WTC11 (cell line): ENCODE data around the gene PIGO. TPM values are rescaled to one million over a fixed set of nuclear protein-coding genes. Genes with fewer than 3 reads are reported as not detected.

Experiments
- ATAC-seq: fragments of 200-7000 bp; cut with Tn5 transposase; 2 replicates; pipeline ENCODE4 v1.10.0; 2021; ENCODE audit warnings: mild to moderate bottlenecking, moderate library complexity
- CTCF ChIA-PET: fragments of 300-600 bp; sonication (Branson Sonifier 250); formaldehyde crosslinking; loops from one replicate; lab custom pipeline; 2021; ENCODE audit warnings: antibody characterized with exemption; lab: Charles Lee
- POLR2A ChIA-PET: fragments of 350-600 bp; sonication (Branson Sonifier 250); formaldehyde crosslinking; loops from one replicate; lab custom pipeline; 2021; ENCODE audit warnings: antibody characterized with exemption; lab: Charles Lee
- DNase-seq: peaks from one replicate; pipeline ENCODE4 v3.0.0; 2021; ENCODE audit warnings: low spot score
- H3K27ac Mint-ChIP-seq: 2 replicates; pipeline ENCODE4 v1.8.0; 2021; ENCODE audit warnings: mixed read lengths
- H3K27me3 Mint-ChIP-seq: 2 replicates; pipeline ENCODE4 v1.8.0; 2021; ENCODE audit warnings: low read depth, mild to moderate bottlenecking, moderate library complexity, mixed read lengths
- H3K36me3 Mint-ChIP-seq: 2 replicates; pipeline ENCODE4 v1.8.0; 2021; ENCODE audit warnings: mixed read lengths
- H3K4me1 Mint-ChIP-seq: 2 replicates; pipeline ENCODE4 v1.8.0; 2022; ENCODE audit warnings: mixed read lengths
- H3K4me3 Mint-ChIP-seq: 2 replicates; pipeline ENCODE4 v1.8.0; 2021; ENCODE audit warnings: mild to moderate bottlenecking, moderate library complexity, mixed read lengths
- H3K9me3 Mint-ChIP-seq: 2 replicates; pipeline ENCODE4 v1.8.0; 2021; ENCODE audit warnings: mixed read lengths
- ATF1 ChIP-seq: sonication (generic); formaldehyde crosslinking; IDR thresholded peaks from 2 replicates; pipeline ENCODE4 v1.8.1; 2023; ENCODE audit warnings: mild to moderate bottlenecking, moderate library complexity, missing genetic modification reagents
- GRHL2 ChIP-seq: fragments of 250-450 bp; sonication (Bioruptor Pico); IDR thresholded peaks from 2 replicates; pipeline ENCODE4 v1.8.0; 2022; ENCODE audit warnings: mild to moderate bottlenecking, moderate library complexity; ENCODE audit not compliant: insufficient replicate concordance, severe bottlenecking
- JUN ChIP-seq: sonication (generic); formaldehyde crosslinking; IDR thresholded peaks from 2 replicates; pipeline ENCODE4 v1.8.0; 2023; ENCODE audit warnings: mild to moderate bottlenecking, missing genetic modification reagents
- SMAD3 ChIP-seq: sonication (generic); formaldehyde crosslinking; IDR thresholded peaks from 2 replicates; pipeline ENCODE4 v1.8.0; 2022; ENCODE audit warnings: missing genetic modification reagents, mild to moderate bottlenecking, borderline replicate concordance
- TEAD1 ChIP-seq: sonication (generic); formaldehyde crosslinking; IDR thresholded peaks from 2 replicates; pipeline ENCODE4 v1.8.0; 2022; ENCODE audit warnings: mild to moderate bottlenecking, missing genetic modification reagents
- total RNA-seq: library from RNA; stranded (reverse); gene quantifications from 3 replicates; pipeline ENCODE4 v1.2.3, GENCODE V29; 2021
- TF ChIP-seq, protein P1 (sequence below): sonication (generic); formaldehyde crosslinking; conservative IDR thresholded peaks from 2 replicates; pipeline ENCODE4 v1.8.1; 2023; ENCODE audit warnings: mild to moderate bottlenecking, low read depth, missing genetic modification reagents, moderate library complexity
- TF ChIP-seq, protein P2 (sequence below): sonication (generic); formaldehyde crosslinking; IDR thresholded peaks from 2 replicates; pipeline ENCODE4 v1.8.1; 2022; ENCODE audit warnings: low read depth, mild to moderate bottlenecking, moderate library complexity, missing genetic modification reagents, borderline replicate concordance
- TF ChIP-seq, protein P3 (sequence below): sonication (generic); formaldehyde crosslinking; IDR thresholded peaks from 2 replicates; pipeline ENCODE4 v1.8.0; 2022; ENCODE audit warnings: mild to moderate bottlenecking, missing genetic modification reagents
- TF ChIP-seq, protein P4 (sequence below): sonication (generic); formaldehyde crosslinking; IDR thresholded peaks from 2 replicates; pipeline ENCODE4 v1.8.0; 2023; ENCODE audit warnings: mild to moderate bottlenecking, missing genetic modification reagents
- TF ChIP-seq, protein P5 (sequence below): sonication (generic); formaldehyde crosslinking; IDR thresholded peaks from 2 replicates; pipeline ENCODE4 v1.8.1; 2022; ENCODE audit warnings: low read depth, missing genetic modification reagents, borderline replicate concordance
- TF ChIP-seq, protein P6 (sequence below): sonication (generic); formaldehyde crosslinking; IDR thresholded peaks from 2 replicates; pipeline ENCODE4 v1.8.1; 2023; ENCODE audit warnings: mild to moderate bottlenecking, moderate library complexity, missing genetic modification reagents

PIGO gene
- total RNA-seq, 1 experiment from 2014 or later: 23.8 TPM

DNA sequence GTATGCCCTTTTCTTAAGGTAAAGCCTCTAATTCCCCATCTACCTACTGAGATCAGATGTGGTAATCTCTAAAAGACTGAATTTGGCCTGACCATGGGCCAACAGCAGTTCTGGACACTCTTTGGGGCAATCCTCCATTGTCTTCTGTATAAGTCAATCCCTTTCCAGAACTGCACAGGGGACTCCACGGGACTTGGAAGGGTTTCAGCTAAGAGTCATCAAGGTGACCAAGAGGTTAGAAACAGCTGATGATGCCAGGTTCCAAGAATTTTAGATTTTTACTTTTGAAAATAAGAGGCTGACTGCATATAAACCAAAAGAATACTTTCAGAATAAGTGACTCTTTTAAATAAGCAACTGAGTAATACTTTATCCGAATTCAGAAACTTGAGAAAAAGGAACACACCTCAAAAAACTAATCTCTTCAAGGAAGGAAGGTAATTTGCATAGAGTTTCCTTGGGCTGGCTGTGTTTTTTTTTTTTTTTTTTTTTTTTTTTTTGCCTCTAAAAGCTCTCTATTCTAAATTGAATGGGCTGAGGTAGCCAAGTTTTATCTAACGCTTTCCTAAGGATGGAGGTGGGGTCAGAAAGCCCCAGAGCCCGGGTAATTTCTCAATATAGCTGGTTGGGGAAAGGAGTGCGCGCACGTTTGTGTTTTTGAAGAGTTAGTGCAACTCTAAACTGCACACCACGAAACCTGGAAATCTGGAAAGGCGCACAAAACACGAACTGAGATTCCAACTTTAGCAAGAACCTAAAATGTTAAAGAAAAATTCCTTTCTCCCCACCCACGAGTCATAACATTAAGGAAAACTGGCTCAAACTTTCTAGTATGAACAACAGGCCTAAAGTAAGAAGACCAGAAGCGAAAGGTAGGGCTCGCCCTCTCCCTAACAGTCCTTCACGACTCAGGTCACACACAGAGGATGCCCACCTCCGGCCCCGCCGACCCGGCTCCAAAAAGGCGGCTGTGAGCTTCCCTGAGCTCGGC lies 25.3 kb downstream of the PIGO start:
- Mint-ChIP-seq H3K4me3 (peak overlapping the region; percentile 93), H3K36me3 (peaks cover 69% of the 10 kb centered on the region)
- POLR2A ChIA-PET: interaction anchor here (0.6 to 2.6 kb wide), 12 partner anchors 9 to 532 kb away, joined by 3 to 15 read pairs (median 8); partner anchors contain the start of genes DNAJB5, FANCG, PIGO and STOML2

More for the DNA sequence above, 25.3 kb downstream of the PIGO start:
- CTCF ChIA-PET: interaction anchor here (0.6 to 3.0 kb wide), 21 partner anchors 9 to 626 kb away, joined by 3 to 26 read pairs (median 6); partner anchors contain the start of genes ATOSB, DNAJB5, FANCG and PIGO
- ATAC-seq (no peak), DNase-seq (no peak)
- Mint-ChIP-seq H3K9me3 (no peaks in the 10 kb centered on the region), H3K4me1 (peaks cover 24% of the 10 kb centered on the region), H3K27me3 (no peaks in the 10 kb centered on the region), H3K27ac (peak overlapping the region; percentile 96)
- TF ChIP-seq TEAD1 (CRISPR knock-in tag) (no peak), ATF1 (no peak), JUN (CRISPR knock-in tag) (no peak), GRHL2 (CRISPR knock-in tag) (no peak), SMAD3 (no peak)
- TF ChIP-seq, protein P1, sequence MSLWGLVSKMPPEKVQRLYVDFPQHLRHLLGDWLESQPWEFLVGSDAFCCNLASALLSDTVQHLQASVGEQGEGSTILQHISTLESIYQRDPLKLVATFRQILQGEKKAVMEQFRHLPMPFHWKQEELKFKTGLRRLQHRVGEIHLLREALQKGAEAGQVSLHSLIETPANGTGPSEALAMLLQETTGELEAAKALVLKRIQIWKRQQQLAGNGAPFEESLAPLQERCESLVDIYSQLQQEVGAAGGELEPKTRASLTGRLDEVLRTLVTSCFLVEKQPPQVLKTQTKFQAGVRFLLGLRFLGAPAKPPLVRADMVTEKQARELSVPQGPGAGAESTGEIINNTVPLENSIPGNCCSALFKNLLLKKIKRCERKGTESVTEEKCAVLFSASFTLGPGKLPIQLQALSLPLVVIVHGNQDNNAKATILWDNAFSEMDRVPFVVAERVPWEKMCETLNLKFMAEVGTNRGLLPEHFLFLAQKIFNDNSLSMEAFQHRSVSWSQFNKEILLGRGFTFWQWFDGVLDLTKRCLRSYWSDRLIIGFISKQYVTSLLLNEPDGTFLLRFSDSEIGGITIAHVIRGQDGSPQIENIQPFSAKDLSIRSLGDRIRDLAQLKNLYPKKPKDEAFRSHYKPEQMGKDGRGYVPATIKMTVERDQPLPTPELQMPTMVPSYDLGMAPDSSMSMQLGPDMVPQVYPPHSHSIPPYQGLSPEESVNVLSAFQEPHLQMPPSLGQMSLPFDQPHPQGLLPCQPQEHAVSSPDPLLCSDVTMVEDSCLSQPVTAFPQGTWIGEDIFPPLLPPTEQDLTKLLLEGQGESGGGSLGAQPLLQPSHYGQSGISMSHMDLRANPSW (CRISPR knock-in tag): no peak
- TF ChIP-seq, protein P2, sequence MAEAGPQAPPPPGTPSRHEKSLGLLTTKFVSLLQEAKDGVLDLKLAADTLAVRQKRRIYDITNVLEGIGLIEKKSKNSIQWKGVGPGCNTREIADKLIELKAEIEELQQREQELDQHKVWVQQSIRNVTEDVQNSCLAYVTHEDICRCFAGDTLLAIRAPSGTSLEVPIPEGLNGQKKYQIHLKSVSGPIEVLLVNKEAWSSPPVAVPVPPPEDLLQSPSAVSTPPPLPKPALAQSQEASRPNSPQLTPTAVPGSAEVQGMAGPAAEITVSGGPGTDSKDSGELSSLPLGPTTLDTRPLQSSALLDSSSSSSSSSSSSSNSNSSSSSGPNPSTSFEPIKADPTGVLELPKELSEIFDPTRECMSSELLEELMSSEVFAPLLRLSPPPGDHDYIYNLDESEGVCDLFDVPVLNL (CRISPR knock-in tag): no peak
- TF ChIP-seq, protein P3, sequence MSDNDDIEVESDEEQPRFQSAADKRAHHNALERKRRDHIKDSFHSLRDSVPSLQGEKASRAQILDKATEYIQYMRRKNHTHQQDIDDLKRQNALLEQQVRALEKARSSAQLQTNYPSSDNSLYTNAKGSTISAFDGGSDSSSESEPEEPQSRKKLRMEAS (CRISPR knock-in tag): no peak
- TF ChIP-seq, protein P4, sequence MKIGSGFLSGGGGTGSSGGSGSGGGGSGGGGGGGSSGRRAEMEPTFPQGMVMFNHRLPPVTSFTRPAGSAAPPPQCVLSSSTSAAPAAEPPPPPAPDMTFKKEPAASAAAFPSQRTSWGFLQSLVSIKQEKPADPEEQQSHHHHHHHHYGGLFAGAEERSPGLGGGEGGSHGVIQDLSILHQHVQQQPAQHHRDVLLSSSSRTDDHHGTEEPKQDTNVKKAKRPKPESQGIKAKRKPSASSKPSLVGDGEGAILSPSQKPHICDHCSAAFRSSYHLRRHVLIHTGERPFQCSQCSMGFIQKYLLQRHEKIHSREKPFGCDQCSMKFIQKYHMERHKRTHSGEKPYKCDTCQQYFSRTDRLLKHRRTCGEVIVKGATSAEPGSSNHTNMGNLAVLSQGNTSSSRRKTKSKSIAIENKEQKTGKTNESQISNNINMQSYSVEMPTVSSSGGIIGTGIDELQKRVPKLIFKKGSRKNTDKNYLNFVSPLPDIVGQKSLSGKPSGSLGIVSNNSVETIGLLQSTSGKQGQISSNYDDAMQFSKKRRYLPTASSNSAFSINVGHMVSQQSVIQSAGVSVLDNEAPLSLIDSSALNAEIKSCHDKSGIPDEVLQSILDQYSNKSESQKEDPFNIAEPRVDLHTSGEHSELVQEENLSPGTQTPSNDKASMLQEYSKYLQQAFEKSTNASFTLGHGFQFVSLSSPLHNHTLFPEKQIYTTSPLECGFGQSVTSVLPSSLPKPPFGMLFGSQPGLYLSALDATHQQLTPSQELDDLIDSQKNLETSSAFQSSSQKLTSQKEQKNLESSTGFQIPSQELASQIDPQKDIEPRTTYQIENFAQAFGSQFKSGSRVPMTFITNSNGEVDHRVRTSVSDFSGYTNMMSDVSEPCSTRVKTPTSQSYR (CRISPR knock-in tag): no peak
- TF ChIP-seq, protein P5, sequence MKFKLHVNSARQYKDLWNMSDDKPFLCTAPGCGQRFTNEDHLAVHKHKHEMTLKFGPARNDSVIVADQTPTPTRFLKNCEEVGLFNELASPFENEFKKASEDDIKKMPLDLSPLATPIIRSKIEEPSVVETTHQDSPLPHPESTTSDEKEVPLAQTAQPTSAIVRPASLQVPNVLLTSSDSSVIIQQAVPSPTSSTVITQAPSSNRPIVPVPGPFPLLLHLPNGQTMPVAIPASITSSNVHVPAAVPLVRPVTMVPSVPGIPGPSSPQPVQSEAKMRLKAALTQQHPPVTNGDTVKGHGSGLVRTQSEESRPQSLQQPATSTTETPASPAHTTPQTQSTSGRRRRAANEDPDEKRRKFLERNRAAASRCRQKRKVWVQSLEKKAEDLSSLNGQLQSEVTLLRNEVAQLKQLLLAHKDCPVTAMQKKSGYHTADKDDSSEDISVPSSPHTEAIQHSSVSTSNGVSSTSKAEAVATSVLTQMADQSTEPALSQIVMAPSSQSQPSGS (CRISPR knock-in tag): no peak
- TF ChIP-seq, protein P6, sequence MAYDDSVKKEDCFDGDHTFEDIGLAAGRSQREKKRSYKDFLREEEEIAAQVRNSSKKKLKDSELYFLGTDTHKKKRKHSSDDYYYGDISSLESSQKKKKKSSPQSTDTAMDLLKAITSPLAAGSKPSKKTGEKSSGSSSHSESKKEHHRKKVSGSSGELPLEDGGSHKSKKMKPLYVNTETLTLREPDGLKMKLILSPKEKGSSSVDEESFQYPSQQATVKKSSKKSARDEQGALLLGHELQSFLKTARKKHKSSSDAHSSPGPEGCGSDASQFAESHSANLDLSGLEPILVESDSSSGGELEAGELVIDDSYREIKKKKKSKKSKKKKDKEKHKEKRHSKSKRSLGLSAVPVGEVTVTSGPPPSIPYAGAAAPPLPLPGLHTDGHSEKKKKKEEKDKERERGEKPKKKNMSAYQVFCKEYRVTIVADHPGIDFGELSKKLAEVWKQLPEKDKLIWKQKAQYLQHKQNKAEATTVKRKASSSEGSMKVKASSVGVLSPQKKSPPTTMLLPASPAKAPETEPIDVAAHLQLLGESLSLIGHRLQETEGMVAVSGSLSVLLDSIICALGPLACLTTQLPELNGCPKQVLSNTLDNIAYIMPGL: no peak
